ENCODE measurements around the gene C1QTNF1. TPM values are rescaled to one million over a fixed set of nuclear protein-coding genes. Genes with fewer than 3 reads are reported as not detected.

Gene C1QTNF1
- total RNA-seq, 6 donors from 2014 or later, result 9.3 to 30.4 (median 14.1) TPM

DNA sequence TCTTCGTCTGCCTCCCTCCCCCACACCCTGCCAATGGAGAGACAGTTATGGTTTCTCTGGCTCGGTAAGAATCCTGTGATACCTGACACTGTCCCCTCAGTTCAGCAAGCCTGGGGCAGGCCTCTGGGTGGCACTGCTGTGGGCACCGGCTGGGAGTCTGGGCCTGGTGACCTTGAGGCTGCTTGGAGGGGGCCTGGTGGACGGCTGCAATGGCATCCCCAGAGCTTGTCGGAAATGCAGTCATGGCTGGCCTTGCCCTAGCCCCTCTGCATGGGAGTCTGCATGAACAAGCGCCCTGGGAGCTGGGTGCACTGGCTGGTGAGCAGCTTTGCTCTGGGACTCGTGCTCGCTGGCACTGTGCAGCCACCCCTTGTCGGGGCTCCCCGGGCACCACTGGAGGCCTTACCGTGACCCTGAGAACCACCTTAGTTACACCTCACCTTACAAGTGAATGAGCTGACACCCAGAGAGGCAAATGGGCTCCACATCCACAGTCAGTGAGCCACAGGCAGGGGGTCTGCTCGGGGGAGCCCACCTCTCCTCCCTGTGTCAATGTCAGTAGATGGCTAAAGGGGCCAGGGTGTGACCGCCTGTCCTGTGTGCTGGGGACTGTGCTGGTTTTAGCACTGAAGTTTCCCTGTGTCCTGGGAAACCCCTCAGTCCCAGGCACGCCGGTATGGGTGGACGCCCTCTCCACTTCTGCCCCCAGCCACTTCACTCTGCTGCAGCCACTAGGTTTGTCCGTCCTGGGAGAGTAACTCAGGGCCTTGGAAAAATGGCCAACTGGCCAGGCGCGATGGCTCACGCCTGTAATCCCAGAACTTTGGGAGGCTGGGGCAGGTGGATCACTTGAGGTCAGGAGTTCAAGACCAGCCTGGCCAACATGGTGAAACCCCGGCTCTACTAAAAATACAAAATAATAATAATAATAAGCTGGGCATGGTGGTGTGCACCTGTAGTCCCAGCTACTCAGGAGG, 45.7 kb upstream of the C1QTNF1 start:
- Histone ChIP-seq H3K36me3 (peaks cover 0 to 6% (median 0%) of the 10 kb centered on the region in 4 donors), H3K4me1 (peaks cover 33 to 55% (median 52%) of the 10 kb centered on the region in 4 donors), H3K27ac (peak overlapping the region; percentile 68 to 84 (median 72)), H3K4me3 (peak overlapping the region in 3 of 4 donors; percentile 32 to 52 (median 44)), H3K27me3 (no peaks in the 10 kb centered on the region), H3K9me3 (no peaks in the 10 kb centered on the region)
- no peak for ATAC-seq (ENCODE audit: low FRiP score in 2 of 2)
- no peak for DNase-seq
- no peak for TF ChIP-seq POLR2AphosphoS5 (IDR thresholded peaks at IDR 0.05)
- no peak for TF ChIP-seq EP300 (IDR thresholded peaks at IDR 0.05)
- TF ChIP-seq, protein P1, sequence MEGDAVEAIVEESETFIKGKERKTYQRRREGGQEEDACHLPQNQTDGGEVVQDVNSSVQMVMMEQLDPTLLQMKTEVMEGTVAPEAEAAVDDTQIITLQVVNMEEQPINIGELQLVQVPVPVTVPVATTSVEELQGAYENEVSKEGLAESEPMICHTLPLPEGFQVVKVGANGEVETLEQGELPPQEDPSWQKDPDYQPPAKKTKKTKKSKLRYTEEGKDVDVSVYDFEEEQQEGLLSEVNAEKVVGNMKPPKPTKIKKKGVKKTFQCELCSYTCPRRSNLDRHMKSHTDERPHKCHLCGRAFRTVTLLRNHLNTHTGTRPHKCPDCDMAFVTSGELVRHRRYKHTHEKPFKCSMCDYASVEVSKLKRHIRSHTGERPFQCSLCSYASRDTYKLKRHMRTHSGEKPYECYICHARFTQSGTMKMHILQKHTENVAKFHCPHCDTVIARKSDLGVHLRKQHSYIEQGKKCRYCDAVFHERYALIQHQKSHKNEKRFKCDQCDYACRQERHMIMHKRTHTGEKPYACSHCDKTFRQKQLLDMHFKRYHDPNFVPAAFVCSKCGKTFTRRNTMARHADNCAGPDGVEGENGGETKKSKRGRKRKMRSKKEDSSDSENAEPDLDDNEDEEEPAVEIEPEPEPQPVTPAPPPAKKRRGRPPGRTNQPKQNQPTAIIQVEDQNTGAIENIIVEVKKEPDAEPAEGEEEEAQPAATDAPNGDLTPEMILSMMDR (IDR thresholded peaks at IDR 0.05), result peak in 1 of 6 experiments; percentile 11
- TF ChIP-seq POLR2A (IDR thresholded peaks at IDR 0.05), result no peak
- WGBS, 2 donors, result 75 to 76% methylated on average over 14 to 18 of the region's 21 CpGs

DNA sequence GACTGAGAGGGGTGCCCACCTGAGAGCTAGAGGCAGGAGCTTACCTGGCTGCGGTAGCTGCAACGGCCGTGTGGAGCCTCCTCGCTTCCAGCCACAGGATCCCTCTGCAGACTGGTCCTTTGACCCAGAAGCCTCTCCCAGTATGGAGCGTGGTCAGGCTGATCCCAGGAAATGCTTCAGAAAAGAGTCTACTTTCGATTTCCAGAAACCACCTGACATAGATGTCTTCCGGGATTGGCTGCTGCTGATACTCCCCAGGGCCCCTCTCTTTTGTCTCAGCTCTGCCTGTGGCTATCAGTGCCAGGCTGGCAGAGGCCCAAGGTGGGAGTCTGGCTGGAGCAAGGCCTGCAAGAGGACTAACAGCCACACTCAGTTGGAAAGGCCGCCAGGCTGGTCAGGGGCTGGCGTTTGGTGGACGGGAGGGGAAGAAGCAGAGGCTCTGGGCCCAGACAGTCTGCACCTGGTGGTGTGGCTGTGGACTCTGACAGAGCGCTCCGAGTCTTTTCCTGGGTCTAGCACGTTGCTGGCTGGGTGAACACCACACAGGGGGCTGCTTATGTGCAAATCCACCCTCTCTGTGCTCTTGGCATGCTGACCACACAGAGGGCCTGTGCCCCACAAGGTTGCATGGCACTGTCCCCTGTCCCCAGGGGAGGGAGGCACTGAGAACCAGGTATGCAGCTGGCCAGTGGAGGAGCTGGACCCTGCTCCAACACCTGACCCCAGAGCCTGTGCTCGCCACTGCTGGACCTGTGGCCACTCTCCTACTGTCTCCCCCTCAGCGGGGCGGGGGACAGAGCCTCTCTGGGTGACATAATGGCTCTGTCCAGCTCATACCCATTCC, 44.0 kb upstream of the C1QTNF1 start, which contains the start of gene LGALS3BP:
TSS of gene LGALS3BP (minus strand) at position 144 of the 844 bp plus-strand sequence. CDS start 2,732 bp downstream, outside the sequence.
- TF ChIP-seq EP300 (IDR thresholded peaks at IDR 0.05) (no peak), POLR2AphosphoS5 (IDR thresholded peaks at IDR 0.05) (peak; percentile 26 to 29), POLR2A (IDR thresholded peaks at IDR 0.05) (peak in 2 of 4 donors; percentile 21 to 48)
- TF ChIP-seq, protein P1 (IDR thresholded peaks at IDR 0.05), result peak in 1 of 6 experiments; percentile 7
- 41 to 57% methylated on average over 7 to 16 of the region's 16 CpGs for WGBS, 2 donors
- Histone ChIP-seq H3K4me3 (peak within 1 kb of the TSS; percentile 20 to 52 (median 38)), H3K4me1 (peaks cover 33 to 48% (median 47%) of the 10 kb centered on the region in 4 donors), H3K36me3 (no peaks in the 10 kb centered on the region), H3K9me3 (no peaks in the 10 kb centered on the region), H3K27me3 (no peaks in the 10 kb centered on the region), H3K27ac (peak within 1 kb of the TSS; percentile 68 to 84 (median 72))
- DNase-seq, result peak in 1 of 2 donors; percentile 71
- ATAC-seq (ENCODE audit: low FRiP score in 2 of 2), result peak; percentile 84

DNA sequence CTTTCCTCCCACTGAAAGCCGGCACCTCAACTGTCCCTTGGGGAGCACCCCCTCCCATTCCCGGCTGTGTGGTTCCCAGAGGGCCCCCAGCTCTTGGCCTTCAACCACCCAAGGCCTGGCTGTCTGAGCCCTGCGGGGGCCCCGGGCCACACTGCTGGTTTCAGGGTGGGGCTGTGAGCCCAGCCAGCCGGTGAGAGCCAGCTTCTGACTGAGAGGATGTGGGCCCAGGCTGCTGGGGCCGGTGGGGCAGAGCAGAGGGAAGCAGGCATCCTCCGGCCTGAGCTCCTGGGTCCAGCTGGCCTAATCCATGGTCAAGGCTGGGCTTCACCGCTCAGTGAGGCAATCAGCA, 43.4 kb upstream of the C1QTNF1 start:
- DNase-seq, result no peak
- no peak overlapping the region for H3K4me3 ChIP-seq
- no peak for ATAC-seq (ENCODE audit: low FRiP score in 2 of 2)
- H3K4me1 ChIP-seq, result peaks cover 34 to 47% (median 45%) of the 10 kb centered on the region in 4 donors
- no peaks in the 10 kb centered on the region for H3K9me3 ChIP-seq
- H3K36me3 ChIP-seq, result no peaks in the 10 kb centered on the region
- peak overlapping the region; percentile 68 to 84 (median 72) for H3K27ac ChIP-seq
- H3K27me3 ChIP-seq, result no peaks in the 10 kb centered on the region
- TF ChIP-seq EP300 (IDR thresholded peaks at IDR 0.05) (no peak), POLR2AphosphoS5 (IDR thresholded peaks at IDR 0.05) (no peak), POLR2A (IDR thresholded peaks at IDR 0.05) (no peak)
- TF ChIP-seq, protein P1 (IDR thresholded peaks at IDR 0.05), result no peak
- WGBS, 2 donors, result 88 to 91% methylated on average over 4 to 8 of the region's 8 CpGs

DNA sequence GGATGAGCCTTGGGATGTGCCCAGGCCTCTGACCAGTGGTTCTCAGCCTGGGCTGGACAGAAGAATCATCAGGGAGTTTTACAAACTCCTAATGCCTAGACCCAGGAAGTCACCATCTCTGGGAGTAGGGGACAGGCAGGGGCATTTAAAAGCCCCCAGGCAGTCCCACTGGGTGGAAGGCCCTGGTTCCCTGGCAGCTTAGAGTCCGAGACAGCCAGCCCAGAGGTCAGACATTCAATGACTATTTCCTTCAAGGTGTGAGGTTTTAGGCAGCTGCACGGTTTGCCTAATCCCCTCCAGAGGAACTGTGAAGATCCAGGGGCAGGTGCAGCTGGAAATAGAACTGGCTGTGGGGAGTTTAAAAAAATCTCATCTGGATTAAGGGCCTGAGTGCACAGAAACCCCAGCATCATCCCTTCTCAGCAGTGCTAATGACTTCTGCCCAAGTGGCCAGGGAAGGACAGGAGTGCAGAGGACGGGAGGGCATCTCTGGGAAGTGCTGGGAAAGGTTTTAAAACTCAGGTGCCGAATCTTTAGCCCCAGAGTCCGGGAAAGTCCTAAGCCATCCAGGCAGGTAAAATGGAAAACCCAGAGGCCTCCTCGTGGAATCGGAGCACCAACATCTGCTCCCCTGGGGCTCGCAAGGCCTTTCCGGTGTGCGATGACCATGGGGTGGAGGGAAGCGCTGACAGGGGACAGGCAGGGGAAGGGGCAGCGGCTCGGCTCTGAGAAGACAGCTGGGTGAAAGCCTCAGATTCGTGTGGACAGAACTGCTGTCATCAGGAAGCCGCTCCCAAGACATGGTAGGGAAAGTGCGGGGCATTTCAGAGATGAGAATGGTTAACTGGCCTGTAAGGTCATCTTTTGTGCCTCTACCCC, 42.7 kb upstream of the C1QTNF1 start:
- Histone ChIP-seq H3K27ac (peak overlapping the region in 3 of 4 donors; percentile 72 to 84 (median 72)), H3K9me3 (no peaks in the 10 kb centered on the region), H3K4me1 (peaks cover 34 to 46% (median 45%) of the 10 kb centered on the region in 4 donors), H3K36me3 (no peaks in the 10 kb centered on the region), H3K27me3 (no peaks in the 10 kb centered on the region), H3K4me3 (no peak overlapping the region)
- ATAC-seq (ENCODE audit: low FRiP score in 2 of 2), result no peak
- DNase-seq, result no peak
- TF ChIP-seq POLR2A (IDR thresholded peaks at IDR 0.05) (no peak), POLR2AphosphoS5 (IDR thresholded peaks at IDR 0.05) (no peak), EP300 (IDR thresholded peaks at IDR 0.05) (no peak)
- TF ChIP-seq, protein P1 (IDR thresholded peaks at IDR 0.05), result no peak
- WGBS, 2 donors, result 84 to 90% methylated on average over 16 of the region's 16 CpGs
